Small intestine (tissue), 7 donors: ENCODE measurements around the gene NME8. TPM values are rescaled to one million over a fixed set of nuclear protein-coding genes. Genes with fewer than 3 reads are reported as not detected.
A peak's percentile ranks its signal among the peaks of the same experiment; 100 is the strongest.

Experiments
- DNase-seq, 2 donors: peaks; one replicate each; pipeline versions ENCODE4 v3.0.0 to v3.0.0-alpha.2; 2013
- FAIRE-seq: peaks from 2 replicates; lab custom pipeline; 2012; peaks lifted over from hg19 to GRCh38; lab: Jason Lieb, UNC
- H3K27ac ChIP-seq, 3 donors: one replicate each; pipeline ENCODE4 v1.5.1; 2013; ENCODE audit warnings: low read length in 2 of 3, mild to moderate bottlenecking in 2 of 3, control low read depth in 1 of 3, inconsistent platforms in 1 of 3, low read depth in 1 of 3, moderate library complexity in 1 of 3
- H3K27me3 ChIP-seq, 3 donors: one replicate each; pipeline ENCODE4 v1.6.1; 2013; ENCODE audit warnings: low read length in 3 of 3, inconsistent platforms in 1 of 3; ENCODE audit not compliant: control insufficient read depth in 3 of 3, insufficient read depth in 3 of 3
- H3K36me3 ChIP-seq, 3 donors: one replicate each; pipeline ENCODE4 v1.6.1; 2013; ENCODE audit warnings: low read length in 3 of 3, inconsistent platforms in 1 of 3, low read depth in 1 of 3, mild to moderate bottlenecking in 1 of 3, moderate library complexity in 1 of 3; ENCODE audit not compliant: control insufficient read depth in 3 of 3, insufficient read depth in 2 of 3
- H3K4me1 ChIP-seq, 3 donors: one replicate each; pipeline ENCODE4 v1.6.1; 2013; ENCODE audit warnings: low read length in 2 of 3, inconsistent platforms in 1 of 3, low read depth in 1 of 3, mild to moderate bottlenecking in 1 of 3, moderate library complexity in 1 of 3; ENCODE audit not compliant: control insufficient read depth in 3 of 3, insufficient read depth in 2 of 3
- H3K4me3 ChIP-seq, 3 donors: one replicate each; pipeline ENCODE4 v1.5.1; 2013; ENCODE audit warnings: low read length in 3 of 3, control low read depth in 1 of 3, inconsistent platforms in 1 of 3, low read depth in 1 of 3, mild to moderate bottlenecking in 1 of 3, moderate library complexity in 1 of 3
- H3K9me3 ChIP-seq, 2 donors: one replicate each; pipeline ENCODE4 v1.6.1; 2013; ENCODE audit warnings: low read depth in 1 of 2, low read length in 1 of 2; ENCODE audit not compliant: control insufficient read depth in 2 of 2, insufficient read depth in 1 of 2
- WGBS, 3 donors: extraction: QIAGEN DNeasy Blood & Tissue Kit; methylation state at CpG; one replicate each; pipeline ENCODE4 v1.1.7; 2013; 5-methylcytosine and 5-hydroxymethylcytosine counted together
- polyA plus RNA-seq, 4 donors: library from polyadenylated mRNA; stranded (reverse) in 3 of 4; unstranded in 1 of 4; fragments of 200-250 nt in 3 of 4; fragments of 120-200 nt in 1 of 4; gene quantifications; one replicate each; pipeline versions ENCODE4 v1.2.1 to v1.2.3, GENCODE V29; 2013
- donor health status: healthy with polysubstance abuse.
- donor health status: control.
- donor health status: control.
- donor health status: Bipolar disorder and iron deficiency.
- donor health status: healthy.

Gene NME8
- polyA plus RNA-seq, 4 donors = 0.03 to 0.12 TPM; not detected in 2

- no peak for FAIRE-seq
These were observed 59.9 kb downstream of the NME8 start for GRCh38 chr7:37908221-37908788.

GRCh38 chr7:37912756-37913155 lies 64.4 kb downstream of the NME8 start:
- DNase-seq (no peak), FAIRE-seq (no peak)
- Histone ChIP-seq H3K4me3 (no peak overlapping the region), H3K9me3 (no peaks in the 10 kb centered on the region), H3K27ac (no peak overlapping the region), H3K36me3 (no peaks in the 10 kb centered on the region), H3K4me1 (peaks cover 0 to 2% (median 0%) of the 10 kb centered on the region in 3 donors), H3K27me3 (peaks cover 0 to 15% (median 4%) of the 10 kb centered on the region in 3 donors)
- WGBS, 3 donors = 44 to 66% (median 59%) methylated on average over 2 of the region's 2 CpGs

More at GRCh38 chr7:37908221-37908788, 59.9 kb downstream of the NME8 start:
- H3K27me3 ChIP-seq = no peaks in the 10 kb centered on the region
- 91 to 92% (median 91%) methylated on average over 1 of the region's 1 CpG for WGBS, 3 donors
- DNase-seq = no peak
- H3K4me3 ChIP-seq = no peak overlapping the region
- H3K36me3 ChIP-seq = no peaks in the 10 kb centered on the region
- no peaks in the 10 kb centered on the region for H3K4me1 ChIP-seq
- H3K9me3 ChIP-seq = no peaks in the 10 kb centered on the region
- no peak overlapping the region for H3K27ac ChIP-seq

GRCh38 chr7:37915438-37915837 lies 67.0 kb downstream of the NME8 start:
- WGBS, 3 donors = 5 to 17% (median 8%) methylated on average over 5 of the region's 5 CpGs
- no peaks in the 10 kb centered on the region for H3K9me3 ChIP-seq
- FAIRE-seq (no peak), DNase-seq (no peak)
- peaks cover 0 to 3% (median 2%) of the 10 kb centered on the region in 3 donors for H3K4me1 ChIP-seq
- no peak overlapping the region for H3K4me3 ChIP-seq
- H3K27ac ChIP-seq = no peak overlapping the region
- H3K27me3 ChIP-seq = peaks cover 0 to 35% (median 4%) of the 10 kb centered on the region in 3 donors
- H3K36me3 ChIP-seq = no peaks in the 10 kb centered on the region

- peaks cover 0 to 3% (median 3%) of the 10 kb centered on the region in 3 donors for H3K4me1 ChIP-seq
- H3K27me3 ChIP-seq = peaks cover 0 to 40% (median 4%) of the 10 kb centered on the region in 3 donors
- WGBS, 3 donors = 5 to 9% (median 9%) methylated on average over 55 to 57 of the region's 57 CpGs
- peak overlapping the region in 2 of 3 donors; percentile 25 to 53 for H3K4me3 ChIP-seq
- peak; percentile 17 to 47 for DNase-seq
- H3K36me3 ChIP-seq = no peaks in the 10 kb centered on the region
- H3K27ac ChIP-seq = peak overlapping the region in 1 of 3 donors; percentile 14
- H3K9me3 ChIP-seq = no peaks in the 10 kb centered on the region
- no peak for FAIRE-seq
These were observed 67.7 kb downstream of the NME8 start for GRCh38 chr7:37916017-37916672.

DNA sequence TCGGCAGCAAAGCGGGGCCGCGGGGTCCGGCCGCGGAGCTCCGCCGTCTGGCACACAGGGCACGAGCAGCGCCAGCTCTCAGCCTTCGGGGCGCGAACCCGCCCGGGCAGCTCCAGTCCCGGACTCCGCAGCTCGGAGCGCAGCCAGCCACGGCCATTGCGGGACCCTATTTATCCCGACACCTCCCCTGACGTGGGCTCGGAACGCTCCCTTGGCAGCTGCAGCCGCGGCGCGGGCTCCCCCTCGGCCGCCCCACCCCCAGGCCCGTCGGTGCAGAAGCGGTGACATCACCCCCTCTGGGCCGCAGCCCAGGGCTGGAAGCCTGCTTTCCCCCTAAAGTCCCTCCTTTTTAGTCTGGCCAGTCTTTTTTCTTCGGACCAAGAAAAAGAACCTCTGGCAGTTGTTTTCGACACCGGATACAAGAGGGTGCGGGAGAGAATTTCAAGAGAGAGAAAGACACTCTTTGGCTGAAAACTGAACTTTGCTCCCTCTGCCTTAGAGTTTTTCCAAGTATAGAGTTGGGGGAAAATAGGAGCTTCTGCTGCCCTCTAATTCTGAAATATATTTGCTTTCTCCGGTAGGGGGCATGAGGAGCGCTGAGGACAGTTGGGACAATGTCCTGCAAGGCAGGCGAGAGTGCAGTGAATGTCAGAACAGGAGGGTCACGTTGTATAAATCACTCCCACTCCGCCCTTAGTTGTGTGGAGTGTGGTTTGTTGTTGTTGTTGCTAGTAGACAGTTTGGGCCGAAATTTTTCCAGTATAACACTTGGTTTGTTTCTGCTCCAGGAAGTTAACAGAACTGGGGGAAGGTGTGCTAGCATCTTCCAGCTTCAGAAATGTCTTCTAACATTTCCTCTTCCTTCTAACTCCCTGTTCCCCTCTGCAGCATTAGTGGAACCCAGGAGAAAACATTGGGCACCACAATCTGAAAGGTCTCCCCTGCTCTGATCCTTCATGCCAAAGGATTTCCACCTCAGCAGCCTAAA lies 68.6 kb downstream of the NME8 start, which contains the start of gene SFRP4:
Gene SFRP4, minus strand, starts transcription at position 145 of the 988 bp plus-strand sequence. CDS start 280 bp downstream, outside the sequence.
- 1 to 2% (median 1%) methylated on average over 37 to 46 of the region's 46 CpGs for WGBS, 3 donors
- Histone ChIP-seq H3K9me3 (no peaks in the 10 kb centered on the region), H3K27ac (peak within 1 kb of the TSS in 1 of 3 donors; percentile 14), H3K4me1 (peaks cover 0 to 6% (median 3%) of the 10 kb centered on the region in 3 donors), H3K4me3 (peak within 1 kb of the TSS in 2 of 3 donors; percentile 25 to 53), H3K36me3 (no peaks in the 10 kb centered on the region), H3K27me3 (peaks cover 0 to 46% (median 4%) of the 10 kb centered on the region in 3 donors)
- FAIRE-seq = no peak
- peak; percentile 73 for DNase-seq

DNA sequence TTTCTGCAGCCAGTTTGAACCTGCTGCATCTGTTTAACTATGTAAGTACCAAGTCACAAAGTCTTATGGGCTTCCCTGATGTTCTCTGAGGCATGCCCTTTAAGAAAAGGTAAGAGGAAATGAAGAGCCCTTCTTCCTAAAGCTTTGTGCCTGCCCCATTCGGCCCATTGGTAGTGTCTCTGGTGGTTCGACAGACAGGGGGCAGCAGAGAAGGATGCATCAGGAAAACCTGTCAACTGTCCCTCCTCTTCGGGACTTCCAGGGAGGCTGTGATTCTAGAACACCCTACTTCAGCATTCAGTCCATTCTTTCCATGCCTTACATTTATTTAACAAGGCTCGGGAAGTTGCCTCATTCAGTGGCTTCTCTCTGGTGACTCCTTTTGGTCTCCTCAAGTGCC lies 70.1 kb downstream of the NME8 start:
- no peak overlapping the region for H3K4me3 ChIP-seq
- H3K36me3 ChIP-seq = no peaks in the 10 kb centered on the region
- peaks cover 0 to 6% (median 3%) of the 10 kb centered on the region in 3 donors for H3K4me1 ChIP-seq
- H3K27me3 ChIP-seq = peaks cover 0 to 48% (median 4%) of the 10 kb centered on the region in 3 donors
- no peak for FAIRE-seq
- H3K27ac ChIP-seq = no peak overlapping the region
- 57 to 78% (median 67%) methylated on average over 4 of the region's 4 CpGs for WGBS, 3 donors
- DNase-seq = no peak
- H3K9me3 ChIP-seq = no peaks in the 10 kb centered on the region

- peaks cover 0 to 6% (median 3%) of the 10 kb centered on the region in 3 donors for H3K4me1 ChIP-seq
- 9 to 12% (median 10%) methylated on average over 18 to 22 of the region's 22 CpGs for WGBS, 3 donors
- FAIRE-seq (no peak), DNase-seq (peak in 1 of 2 donors; percentile 81)
- peak within 1 kb of the TSS; percentile 48 to 88 (median 53) for H3K4me3 ChIP-seq
- H3K27ac ChIP-seq = peak within 1 kb of the TSS; percentile 33 to 99 (median 88)
- no peaks in the 10 kb centered on the region for H3K36me3 ChIP-seq
- no peaks in the 10 kb centered on the region for H3K9me3 ChIP-seq
- peaks cover 0 to 48% (median 4%) of the 10 kb centered on the region in 3 donors for H3K27me3 ChIP-seq
These were observed 72.0 kb downstream of the NME8 start, which contains the start of gene EPDR1 for GRCh38 chr7:37920305-37920848. TSS of gene EPDR1 (plus strand) at chr7:37920640. CDS start at chr7:37920940, 300 bp downstream.
